ENCODE measurements around the gene SCGB1D1. TPM values are rescaled to one million over a fixed set of nuclear protein-coding genes. Genes with fewer than 3 reads are reported as not detected.

SCGB1D1 gene
- total and polyA plus RNA-seq, 12 donors: not detected

DNA sequence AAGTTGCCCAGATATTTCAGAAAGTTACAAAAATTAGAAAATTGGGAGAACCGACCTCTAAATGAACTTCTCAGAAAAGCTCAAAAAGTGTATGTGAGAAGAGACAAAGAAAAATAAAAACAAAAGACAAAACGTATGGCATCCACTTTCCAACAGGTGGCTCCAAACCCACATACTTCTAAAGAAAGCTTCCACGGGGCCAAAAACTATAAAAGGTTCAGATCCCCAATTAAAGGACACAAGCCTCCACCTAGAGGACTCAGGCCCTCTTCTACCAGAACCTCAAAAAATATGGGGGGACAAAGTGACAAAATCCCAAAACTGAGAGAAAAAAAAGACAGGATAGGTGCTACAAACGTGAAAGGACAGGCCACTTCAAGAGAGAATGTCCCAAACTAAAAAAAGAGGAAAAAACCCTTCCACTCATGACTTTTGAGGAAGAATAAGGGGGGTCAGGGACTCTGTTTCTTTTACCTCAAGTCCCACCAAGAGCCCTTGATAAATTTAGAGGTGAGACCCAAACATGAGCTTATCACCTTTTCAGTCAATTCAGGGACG, 27.3 kb downstream of the SCGB1D1 start:
- TF ChIP-seq POLR2A (IDR thresholded peaks at IDR 0.05) (no peak), CTCF (IDR thresholded peaks at IDR 0.05) (peak in 5 of 6 experiments; percentile 29 to 48 (median 44))
- Histone ChIP-seq H3K9me3 (replicated peaks in 1 of 3) (no peaks in the 10 kb centered on the region), H3K4me3 (no peak overlapping the region), H3K27me3 (no peaks in the 10 kb centered on the region), H3K36me3 (replicated peaks in 1 of 2) (no peaks in the 10 kb centered on the region), H3K27ac (no peak overlapping the region), H3K4me1 (replicated peaks in 1 of 2) (no peaks in the 10 kb centered on the region)
- DNase-seq: no peak
- WGBS, 4 donors: 48 to 51% (median 50%) methylated on average over 5 of the region's 5 CpGs
- intact Hi-C loops (cut with DNase I): no loop called here

- 82 to 92% (median 88%) methylated on average over 3 of the region's 3 CpGs for WGBS, 4 donors
These were observed 31.5 kb downstream of the SCGB1D1 start for GRCh38 chr11:62221498-62221897.

DNA sequence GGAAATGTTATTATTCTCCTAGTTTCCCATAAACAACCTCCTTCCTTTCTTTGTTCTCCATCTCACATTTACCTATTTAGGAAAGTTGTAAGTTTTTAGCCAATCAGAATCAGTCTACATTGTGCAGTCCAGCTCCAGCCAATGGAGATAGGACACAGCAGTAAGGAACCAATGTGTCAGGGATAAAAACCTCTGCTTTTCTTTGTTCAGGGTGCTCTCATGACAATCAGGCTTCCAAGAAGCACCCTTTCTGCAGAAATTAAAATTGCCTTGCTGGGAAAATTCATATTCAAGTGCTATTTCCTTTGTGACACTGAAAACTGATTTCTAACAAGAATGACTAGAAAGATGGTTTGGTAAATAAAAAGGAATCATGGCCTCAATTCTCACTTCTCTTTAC, 33.1 kb downstream of the SCGB1D1 start:
- no peaks in the 10 kb centered on the region for H3K36me3 ChIP-seq (replicated peaks in 1 of 2)
- TF ChIP-seq POLR2A (IDR thresholded peaks at IDR 0.05) (no peak), CTCF (IDR thresholded peaks at IDR 0.05) (no peak)
- H3K27me3 ChIP-seq: no peaks in the 10 kb centered on the region
- no peak overlapping the region for H3K4me3 ChIP-seq
- H3K9me3 ChIP-seq (replicated peaks in 1 of 3): peaks cover 0 to 9% (median 0%) of the 10 kb centered on the region in 3 donors
- intact Hi-C loops (cut with DNase I): no loop called here
- DNase-seq: no peak
- no peak overlapping the region for H3K27ac ChIP-seq
- H3K4me1 ChIP-seq (replicated peaks in 1 of 2): no peaks in the 10 kb centered on the region

More at GRCh38 chr11:62221498-62221897, 31.5 kb downstream of the SCGB1D1 start:
- Histone ChIP-seq H3K27ac (no peak overlapping the region), H3K36me3 (replicated peaks in 1 of 2) (no peaks in the 10 kb centered on the region), H3K4me3 (no peak overlapping the region), H3K27me3 (no peaks in the 10 kb centered on the region), H3K4me1 (replicated peaks in 1 of 2) (no peaks in the 10 kb centered on the region), H3K9me3 (replicated peaks in 1 of 3) (peaks cover 0 to 9% (median 0%) of the 10 kb centered on the region in 3 donors)
- intact Hi-C loops (cut with DNase I): no loop called here
- no peak for TF ChIP-seq CTCF (IDR thresholded peaks at IDR 0.05)
- TF ChIP-seq POLR2A (IDR thresholded peaks at IDR 0.05): no peak
- DNase-seq: no peak

- H3K27me3 ChIP-seq: no peaks in the 10 kb centered on the region
- H3K4me1 ChIP-seq (replicated peaks in 1 of 2): no peaks in the 10 kb centered on the region
- TF ChIP-seq CTCF (IDR thresholded peaks at IDR 0.05): peak in 2 of 6 experiments; percentile 8 to 15
- no peak for TF ChIP-seq POLR2A (IDR thresholded peaks at IDR 0.05)
- no peak for DNase-seq
- no peak overlapping the region for H3K4me3 ChIP-seq
- H3K36me3 ChIP-seq (replicated peaks in 1 of 2): no peaks in the 10 kb centered on the region
- intact Hi-C loops (cut with DNase I): no loop called here
- no peak overlapping the region for H3K27ac ChIP-seq
- H3K9me3 ChIP-seq (replicated peaks in 1 of 3): no peaks in the 10 kb centered on the region
These were observed 43.7 kb downstream of the SCGB1D1 start for GRCh38 chr11:62233730-62234129.

Measured in adrenal gland (tissue), 12 donors.